Uterus (tissue), 4 donors: ENCODE results near the gene ANKRD40CL. TPM values are rescaled to one million over a fixed set of nuclear protein-coding genes. Genes with fewer than 3 reads are reported as not detected.

ENCODE experiments used
- DNase-seq, 2 donors: peaks; one replicate each; pipeline ENCODE4 v3.0.0-alpha.2; 2019 to 2020
- H3K27ac ChIP-seq, 2 donors: fragments of 200-600 bp; sonication (generic); 1 replicate in 1 of 2; 2 replicates in 1 of 2; pipeline ENCODE4 v1.5.1; 2016 to 2018
- H3K27me3 ChIP-seq, 2 donors: fragments of 200-600 bp; sonication (generic); one replicate each; pipeline ENCODE4 v1.5.1; 2018 to 2019; ENCODE audit warnings: control low read depth in 1 of 2
- H3K36me3 ChIP-seq, 2 donors: fragments of 200-600 bp; sonication (generic); one replicate each; pipeline ENCODE4 v1.5.1; 2019; ENCODE audit warnings: control low read depth in 1 of 2
- H3K4me1 ChIP-seq, 2 donors: fragments of 200-600 bp; sonication (generic); one replicate each; pipeline ENCODE4 v1.5.1; 2018 to 2019; ENCODE audit warnings: control low read depth in 1 of 2
- H3K4me3 ChIP-seq, 2 donors: fragments of 200-600 bp; sonication (generic); 1 replicate in 1 of 2; 2 replicates in 1 of 2; pipeline ENCODE4 v1.5.1; 2018 to 2019; ENCODE audit warnings: mild to moderate bottlenecking in 1 of 2
- H3K9me3 ChIP-seq, 2 donors: fragments of 200-600 bp; sonication (generic); one replicate each; pipeline ENCODE4 v1.5.1; 2019; ENCODE audit warnings: control low read depth in 1 of 2
- CTCF ChIP-seq, 4 experiments: fragments of 200-600 bp in 2 of 4; fragments of 450-650 bp in 2 of 4; sonication (generic) in 2 of 4; IDR thresholded peaks; one replicate each; pipeline ENCODE4 v1.5.1; 2016 to 2019; ENCODE audit warnings: antibody characterized with exemption in 4 of 4, mild to moderate bottlenecking in 2 of 4, moderate library complexity in 1 of 4
- POLR2A ChIP-seq, 2 donors: fragments of 450-650 bp; IDR thresholded peaks; one replicate each; pipeline ENCODE4 v1.6.1; 2016; ENCODE audit warnings: antibody characterized with exemption in 2 of 2, mild to moderate bottlenecking in 1 of 2, moderate library complexity in 1 of 2
- intact Hi-C: fragments of 100-400 bp; cut with DNase I; formaldehyde crosslinking; loops from one replicate; pipeline ENCODE4 v1.15.1; 2023; ENCODE audit warnings: low total_unique reads
- total RNA-seq, 4 donors: library from RNA; depleted of rRNA in 3 of 4; stranded (reverse); fragments of >200 nt in 3 of 4; gene quantifications; one replicate each; pipeline versions ENCODE4 v1.1.0 to v1.2.4, GENCODE V29; 2014 to 2023
- donor health status: DM: yes; HTN: yes; CAD: no.

Gene ANKRD40CL
- not detected for total RNA-seq

GRCh38 chr17:50767446-50767845 lies at the start of gene ANKRD40CL:
ANKRD40CL (minus strand) TSS chr17:50767518; CDS start chr17:50766913, 605 bp downstream.
- no peak for TF ChIP-seq POLR2A (IDR thresholded peaks at IDR 0.05)
- no peak for TF ChIP-seq CTCF (IDR thresholded peaks at IDR 0.05)
- no peaks in the 10 kb centered on the region for H3K4me1 ChIP-seq
- no peak within 1 kb of the TSS for H3K4me3 ChIP-seq
- H3K27ac ChIP-seq, result no peak within 1 kb of the TSS
- intact Hi-C loops, result no loop called here
- DNase-seq, result no peak
- H3K27me3 ChIP-seq, result no peaks in the 10 kb centered on the region
- no peaks in the 10 kb centered on the region for H3K36me3 ChIP-seq
- H3K9me3 ChIP-seq, result no peaks in the 10 kb centered on the region

GRCh38 chr17:50816271-50816670 lies 49.0 kb upstream of the ANKRD40CL start:
- H3K36me3 ChIP-seq, result no peaks in the 10 kb centered on the region
- H3K4me3 ChIP-seq, result no peak overlapping the region
- intact Hi-C loops, result no loop called here
- H3K27ac ChIP-seq, result no peak overlapping the region
- TF ChIP-seq CTCF (IDR thresholded peaks at IDR 0.05) (no peak), POLR2A (IDR thresholded peaks at IDR 0.05) (no peak)
- no peak for DNase-seq
- no peaks in the 10 kb centered on the region for H3K27me3 ChIP-seq
- H3K9me3 ChIP-seq, result no peaks in the 10 kb centered on the region
- no peaks in the 10 kb centered on the region for H3K4me1 ChIP-seq

GRCh38 chr17:50815400-50815799 lies 48.1 kb upstream of the ANKRD40CL start:
- H3K4me1 ChIP-seq, result no peaks in the 10 kb centered on the region
- no peaks in the 10 kb centered on the region for H3K9me3 ChIP-seq
- H3K36me3 ChIP-seq, result no peaks in the 10 kb centered on the region
- no peak overlapping the region for H3K27ac ChIP-seq
- intact Hi-C loops, result no loop called here
- TF ChIP-seq CTCF (IDR thresholded peaks at IDR 0.05) (no peak), POLR2A (IDR thresholded peaks at IDR 0.05) (no peak)
- no peaks in the 10 kb centered on the region for H3K27me3 ChIP-seq
- H3K4me3 ChIP-seq, result no peak overlapping the region
- DNase-seq, result no peak

- Histone ChIP-seq H3K4me3 (no peak overlapping the region), H3K27me3 (no peaks in the 10 kb centered on the region), H3K36me3 (no peaks in the 10 kb centered on the region), H3K4me1 (no peaks in the 10 kb centered on the region), H3K9me3 (no peaks in the 10 kb centered on the region), H3K27ac (no peak overlapping the region)
- no peak for TF ChIP-seq POLR2A (IDR thresholded peaks at IDR 0.05)
- TF ChIP-seq CTCF (IDR thresholded peaks at IDR 0.05), result no peak
- intact Hi-C loops, result no loop called here
- DNase-seq, result no peak
Measured at GRCh38 chr17:50813583-50813982, 46.3 kb upstream of the ANKRD40CL start.

- no peaks in the 10 kb centered on the region for H3K4me1 ChIP-seq
- H3K27me3 ChIP-seq, result no peaks in the 10 kb centered on the region
- intact Hi-C loops, result no loop called here
- no peaks in the 10 kb centered on the region for H3K36me3 ChIP-seq
- no peaks in the 10 kb centered on the region for H3K9me3 ChIP-seq
- no peak overlapping the region for H3K27ac ChIP-seq
- no peak overlapping the region for H3K4me3 ChIP-seq
- TF ChIP-seq CTCF (IDR thresholded peaks at IDR 0.05) (no peak), POLR2A (IDR thresholded peaks at IDR 0.05) (no peak)
- DNase-seq, result no peak
Measured at GRCh38 chr17:50808888-50809287, 41.6 kb upstream of the ANKRD40CL start.
